ENCODE measurements around the gene EXOSC2.

EXOSC2 gene

GRCh38 chr9:130751631-130752355 is 58.2 kb downstream of the EXOSC2 start:
- H2AFZ ChIP-seq (ENCODE audit: low read depth): no peak overlapping the region
- H4K20me1 ChIP-seq (ENCODE audit: insufficient read depth): no peaks in the 10 kb centered on the region
- no peaks in the 10 kb centered on the region for H3K79me2 ChIP-seq (ENCODE audit: insufficient read depth, low read depth)
- no peak for TF ChIP-seq CTCF (conservative IDR thresholded peaks at IDR 0.05; ENCODE audit: low read depth, low read length)
- no peak overlapping the region for H3K4me3 ChIP-seq (IDR thresholded peaks at IDR 0.05; ENCODE audit: insufficient read depth, low read depth, low read length)
- H3K36me3 ChIP-seq (ENCODE audit: insufficient read depth): no peaks in the 10 kb centered on the region
- H3K27me3 ChIP-seq (ENCODE audit: insufficient read depth, low read depth): no peaks in the 10 kb centered on the region
- H3K27ac ChIP-seq: no peak overlapping the region
- H3K4me1 ChIP-seq (ENCODE audit: low read depth, poor library complexity, severe bottlenecking): no peaks in the 10 kb centered on the region
- no peak overlapping the region for H3K9ac ChIP-seq
- H3K4me2 ChIP-seq: no peak overlapping the region

Data from KMS-11 (cell line).